Liver (tissue), 2 donors: ENCODE data around the gene RUNDC1.

ENCODE experiments used
- JUND ChIP-seq, 2 donors: IDR thresholded peaks; 2 replicates each; pipeline ENCODE4 v1.6.1; 2016; ENCODE audit warnings: antibody characterized with exemption in 2 of 2
- RXRA ChIP-seq, 2 donors: IDR thresholded peaks; 2 replicates each; pipeline ENCODE4 v1.6.1; 2017 to 2018; ENCODE audit warnings: antibody characterized with exemption in 2 of 2, mild to moderate bottlenecking in 1 of 2
- TAF1 ChIP-seq: conservative IDR thresholded peaks from 2 replicates; pipeline ENCODE4 v1.6.1; 2016; ENCODE audit warnings: antibody characterized with exemption, mild to moderate bottlenecking
- donor health status: healthy.

DNA sequence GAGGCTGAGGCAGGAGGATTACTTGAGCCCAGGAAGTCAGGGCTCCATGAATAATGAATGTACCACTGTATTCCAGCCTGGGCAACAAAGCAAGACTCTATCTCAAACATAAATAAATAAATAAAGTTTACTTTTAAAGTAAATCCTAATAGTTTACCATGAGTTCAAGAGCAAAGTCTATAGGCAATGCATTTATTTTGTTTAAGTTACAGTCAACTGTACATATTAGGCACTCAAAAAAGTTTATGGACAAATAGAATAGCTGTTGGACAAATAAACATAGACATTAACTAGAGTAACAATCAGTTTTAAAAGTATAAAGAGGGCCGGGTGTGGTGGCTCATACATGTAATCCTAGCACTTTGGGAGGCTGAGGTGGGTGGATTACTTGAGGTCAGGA, 12.4 kb upstream of the RUNDC1 start:
- no peak for TF ChIP-seq TAF1
- TF ChIP-seq RXRA (IDR thresholded peaks at IDR 0.05) = no peak
- no peak for TF ChIP-seq JUND (IDR thresholded peaks at IDR 0.05)
